Endothelial cell of umbilical vein (primary cell): ENCODE results near the gene NAXD. TPM values are rescaled to one million over a fixed set of nuclear protein-coding genes. Genes with fewer than 3 reads are reported as not detected.

Experiments used
- BruUV-seq: library from RNA; stranded (reverse); fragments of 400-500 nt; replicated peaks from 2 replicates; lab custom pipeline; 2021; lab: Mats Ljungman, UMichigan
- CTCF ChIA-PET: fragments of 300-600, 350-600 bp; sonication (Branson Sonifier 250); formaldehyde crosslinking; loops from one replicate; lab custom pipeline; 2021; ENCODE audit warnings: antibody characterized with exemption, inconsistent platforms; lab: Charles Lee
- POLR2A ChIA-PET: fragments of 300-600, 350-600 bp; sonication (Branson Sonifier 250); formaldehyde crosslinking; loops from one replicate; lab custom pipeline; 2021; ENCODE audit warnings: antibody characterized with exemption, inconsistent platforms; lab: Charles Lee
- DNase-seq: peaks from one replicate; pipeline ENCODE4 v3.0.0-alpha.2; 2011; ENCODE audit warnings: low read depth, low spot score
- FAIRE-seq: peaks from 2 replicates; lab custom pipeline; 2011; peaks lifted over from hg19 to GRCh38; lab: Jason Lieb, UNC
- H2AFZ ChIP-seq: 2 replicates; pipeline ENCODE4 v1.6.0; 2012; ENCODE audit warnings: low read depth, low read length, control low read depth, inconsistent platforms
- H3K27ac ChIP-seq: 2 replicates; pipeline ENCODE4 v1.5.1; 2011; ENCODE audit warnings: low read depth, mild to moderate bottlenecking, control low read depth, low read length, moderate library complexity; ENCODE audit not compliant: insufficient read depth
- H3K27me3 ChIP-seq, 2 experiments: 2 replicates each; pipeline versions ENCODE4 v1.6.0 to v1.6.1; 2011; ENCODE audit warnings: low read length in 2 of 2, mixed read lengths in 1 of 2; ENCODE audit not compliant: control insufficient read depth in 2 of 2, insufficient read depth in 2 of 2
- H3K36me3 ChIP-seq, 2 experiments: 2 replicates in 1 of 2; 3 replicates in 1 of 2; pipeline ENCODE4 v1.5.1; 2011; ENCODE audit warnings: low read length in 2 of 2, mild to moderate bottlenecking in 1 of 2, moderate library complexity in 1 of 2; ENCODE audit not compliant: control insufficient read depth in 2 of 2, insufficient read depth in 2 of 2; ENCODE audit errors: extremely low read depth in 1 of 2
- H3K4me1 ChIP-seq: 3 replicates; pipeline ENCODE4 v1.5.1; 2011; ENCODE audit warnings: mild to moderate bottlenecking, low read length; ENCODE audit not compliant: control insufficient read depth, insufficient read depth; ENCODE audit errors: extremely low read depth
- H3K4me2 ChIP-seq: 2 replicates; pipeline ENCODE4 v1.6.1; 2011; ENCODE audit warnings: low read length, control low read depth, mixed read lengths; ENCODE audit not compliant: insufficient read depth
- H3K4me3 ChIP-seq, 3 experiments: fragments of 200-600 bp in 1 of 3; sonication (generic), shearing (Covaris generic) in 1 of 3; replicated peaks in 1 of 3; 2 replicates each; pipeline ENCODE4 v1.5.1; 2011 to 2016; ENCODE audit warnings: control low read depth in 3 of 3, low read length in 3 of 3, mild to moderate bottlenecking in 2 of 3, inconsistent platforms in 1 of 3, low read depth in 1 of 3, moderate library complexity in 1 of 3; ENCODE audit not compliant: insufficient read depth in 1 of 3
- H3K79me2 ChIP-seq: 2 replicates; pipeline ENCODE4 v1.6.0; 2012; ENCODE audit warnings: low read length, inconsistent platforms; ENCODE audit not compliant: control insufficient read depth, insufficient read depth
- H3K9ac ChIP-seq: replicated peaks from 2 replicates; pipeline ENCODE3; 2011; ENCODE audit warnings: low read length, control low read depth; ENCODE audit not compliant: insufficient read depth; ENCODE audit errors: extremely low read depth
- H3K9me1 ChIP-seq: replicated peaks from 3 replicates; pipeline ENCODE4 v1.6.0; 2011; ENCODE audit warnings: mild to moderate bottlenecking, low read length; ENCODE audit not compliant: control insufficient read depth, insufficient read depth; ENCODE audit errors: extremely low read depth
- H3K9me3 ChIP-seq: replicated peaks from 2 replicates; pipeline ENCODE4 v1.5.1; 2012; ENCODE audit warnings: low read length, inconsistent platforms; ENCODE audit not compliant: control insufficient read depth, insufficient read depth
- H4K20me1 ChIP-seq: replicated peaks from 2 replicates; pipeline ENCODE3; 2011; ENCODE audit warnings: mild to moderate bottlenecking, low read length; ENCODE audit not compliant: control insufficient read depth, insufficient read depth; ENCODE audit errors: extremely low read depth
- EZH2 ChIP-seq: IDR thresholded peaks from 2 replicates; pipeline ENCODE4 v1.6.1; 2012; ENCODE audit warnings: borderline replicate concordance, low read depth, mild to moderate bottlenecking, moderate library complexity, low read length, inconsistent platforms; ENCODE audit not compliant: severe bottlenecking
- FOS ChIP-seq: IDR thresholded peaks from 2 replicates; pipeline ENCODE4 v1.6.1; 2011; ENCODE audit warnings: mild to moderate bottlenecking, low read length, moderate library complexity, borderline replicate concordance; ENCODE audit not compliant: insufficient read depth
- GATA2 ChIP-seq: IDR thresholded peaks from 2 replicates; pipeline ENCODE4 v1.7.0; 2011; ENCODE audit warnings: low read depth, mild to moderate bottlenecking, moderate library complexity, mixed read lengths, low read length; ENCODE audit not compliant: insufficient read length, insufficient read depth
- JUN ChIP-seq: IDR thresholded peaks from 2 replicates; pipeline ENCODE4 v1.6.1; 2011; ENCODE audit warnings: borderline replicate concordance, low read depth; ENCODE audit not compliant: insufficient read length, insufficient read depth
- MYC ChIP-seq: IDR thresholded peaks from one replicate; pipeline ENCODE4 v1.6.1; 2011; ENCODE audit warnings: mild to moderate bottlenecking, low read depth, low read length
- POLR2A ChIP-seq: IDR thresholded peaks from 2 replicates; pipeline ENCODE4 v1.6.1; 2012; ENCODE audit warnings: low read depth, mild to moderate bottlenecking, control low read depth, low read length
- POLR2AphosphoS5 ChIP-seq: IDR thresholded peaks from 2 replicates; pipeline ENCODE4 v1.6.1; 2012; ENCODE audit warnings: low read depth, mild to moderate bottlenecking, control low read depth, low read length, moderate library complexity; ENCODE audit not compliant: insufficient read depth
- dilution Hi-C: fragments of 300-500 bp; cut with MboI; formaldehyde crosslinking; loops from one replicate; pipeline ENCODE4 v1.15.0; 2019; ENCODE audit warnings: low sequenced_read_pairs; ENCODE audit not compliant: extremely low pct_ligation_motif_present
- intact Hi-C: fragments of 100-400 bp; cut with micrococcal nuclease; formaldehyde crosslinking; loops from one replicate; pipeline ENCODE4 v1.10.0; 2022
- polyA plus RNA-seq, 4 experiments: library from polyadenylated mRNA; depleted of rRNA in 3 of 4; stranded (reverse) in 3 of 4; unstranded in 1 of 4; fragments of >200 nt; gene quantifications; 2 replicates each; pipeline versions ENCODE4 v1.2.1 to v1.2.3, GENCODE V29; 2011 to 2012; ENCODE audit warnings: missing spikeins in 1 of 4
- total RNA-seq: library from RNA; stranded (reverse); gene quantifications from 2 replicates; pipeline ENCODE4 v1.2.3, GENCODE V29; 2021
- TF ChIP-seq, protein P1 (sequence below), 2 donors: IDR thresholded peaks; 1 replicate in 1 of 2; 2 replicates in 1 of 2; pipeline ENCODE4 v1.5.1; 2011; ENCODE audit warnings: low read length in 2 of 2, mild to moderate bottlenecking in 2 of 2, moderate library complexity in 2 of 2, control low read depth in 1 of 2, inconsistent platforms in 1 of 2, low read depth in 1 of 2; ENCODE audit not compliant: insufficient read depth in 1 of 2; ENCODE audit errors: extremely low read depth in 1 of 2
- TF ChIP-seq, protein P2 (sequence below): IDR thresholded peaks from 2 replicates; pipeline ENCODE4 v1.6.1; 2011; ENCODE audit not compliant: insufficient read depth, insufficient read length

The NAXD gene
- total and polyA plus RNA-seq, 2 donors (not counting 3 experiments of a cell fraction or from before 2014, with no cell fraction given), result 19.9 to 42.9 TPM

DNA sequence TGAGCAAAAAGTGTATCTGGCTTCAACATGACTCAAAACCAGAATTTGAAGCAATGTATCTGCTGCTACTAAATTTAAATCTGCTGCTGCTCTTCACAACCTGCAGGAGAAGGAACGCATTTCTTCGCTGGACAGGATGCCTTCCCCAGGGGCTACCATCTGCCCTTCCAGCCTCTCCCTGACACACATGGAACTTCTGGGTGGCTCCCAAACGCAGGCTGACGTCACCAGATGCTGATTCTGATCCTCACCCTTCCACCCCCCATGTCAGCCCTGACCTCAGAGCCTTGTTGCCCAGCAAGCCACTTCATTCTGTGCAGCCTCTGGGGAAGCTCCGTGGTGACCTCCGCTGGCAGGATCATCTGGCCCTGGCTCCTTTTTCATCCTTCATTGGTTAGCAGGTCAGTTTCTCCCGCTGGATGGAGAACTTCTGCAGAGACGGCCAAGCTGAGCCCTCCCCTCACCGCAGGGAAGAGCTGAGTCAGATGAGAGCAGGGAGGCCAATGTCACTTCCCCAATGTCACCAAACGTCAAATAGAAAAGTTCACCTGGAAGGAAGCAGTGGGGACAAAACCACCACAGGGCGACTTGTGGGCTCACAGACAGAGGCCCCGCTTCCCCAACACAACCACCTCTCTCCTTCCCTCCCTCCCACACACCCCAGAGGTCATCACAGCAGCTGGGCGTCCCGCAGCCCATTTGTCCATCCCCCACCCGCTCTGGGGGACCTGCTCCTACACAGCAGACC is 39.8 kb upstream of the NAXD start:
- dilution Hi-C loops, result no loop called here
- Histone ChIP-seq H3K27me3 (peaks cover 21 to 33% of the 10 kb centered on the region in 2 experiments), H3K36me3 (no peaks in the 10 kb centered on the region), H3K4me2 (no peak overlapping the region), H2AFZ (no peak overlapping the region), H3K9me3 (no peaks in the 10 kb centered on the region), H3K27ac (no peak overlapping the region), H3K9ac (no peak overlapping the region), H3K9me1 (no peaks in the 10 kb centered on the region), H4K20me1 (no peaks in the 10 kb centered on the region), H3K4me1 (no peaks in the 10 kb centered on the region), H3K79me2 (no peaks in the 10 kb centered on the region), H3K4me3 (no peak overlapping the region)
- BruUV-seq, result no TSS peak
- DNase-seq (no peak), FAIRE-seq (no peak)
- intact Hi-C loops, result no loop called here
- ChIA-PET POLR2A (interaction anchor here (0.7 kb wide), 1 partner anchor 140 kb away, joined by 4 read pairs; no protein-coding TSS in a partner anchor), CTCF (no interaction called here)
- TF ChIP-seq POLR2A (no peak), JUN (no peak), GATA2 (no peak), POLR2AphosphoS5 (no peak), FOS (no peak), MYC (no peak), EZH2 (no peak)
- TF ChIP-seq, protein P1, sequence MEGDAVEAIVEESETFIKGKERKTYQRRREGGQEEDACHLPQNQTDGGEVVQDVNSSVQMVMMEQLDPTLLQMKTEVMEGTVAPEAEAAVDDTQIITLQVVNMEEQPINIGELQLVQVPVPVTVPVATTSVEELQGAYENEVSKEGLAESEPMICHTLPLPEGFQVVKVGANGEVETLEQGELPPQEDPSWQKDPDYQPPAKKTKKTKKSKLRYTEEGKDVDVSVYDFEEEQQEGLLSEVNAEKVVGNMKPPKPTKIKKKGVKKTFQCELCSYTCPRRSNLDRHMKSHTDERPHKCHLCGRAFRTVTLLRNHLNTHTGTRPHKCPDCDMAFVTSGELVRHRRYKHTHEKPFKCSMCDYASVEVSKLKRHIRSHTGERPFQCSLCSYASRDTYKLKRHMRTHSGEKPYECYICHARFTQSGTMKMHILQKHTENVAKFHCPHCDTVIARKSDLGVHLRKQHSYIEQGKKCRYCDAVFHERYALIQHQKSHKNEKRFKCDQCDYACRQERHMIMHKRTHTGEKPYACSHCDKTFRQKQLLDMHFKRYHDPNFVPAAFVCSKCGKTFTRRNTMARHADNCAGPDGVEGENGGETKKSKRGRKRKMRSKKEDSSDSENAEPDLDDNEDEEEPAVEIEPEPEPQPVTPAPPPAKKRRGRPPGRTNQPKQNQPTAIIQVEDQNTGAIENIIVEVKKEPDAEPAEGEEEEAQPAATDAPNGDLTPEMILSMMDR (IDR thresholded peaks at IDR 0.05; ENCODE audit: extremely low read depth in 1 of 2, insufficient read depth in 1 of 2, low read depth in 1 of 2, low read length in 2 of 2), result no peak
- TF ChIP-seq, protein P2, sequence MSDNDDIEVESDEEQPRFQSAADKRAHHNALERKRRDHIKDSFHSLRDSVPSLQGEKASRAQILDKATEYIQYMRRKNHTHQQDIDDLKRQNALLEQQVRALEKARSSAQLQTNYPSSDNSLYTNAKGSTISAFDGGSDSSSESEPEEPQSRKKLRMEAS, result no peak
